Lung microvascular endothelial cell (primary cell): ENCODE measurements around the gene BTBD9. TPM values are rescaled to one million over a fixed set of nuclear protein-coding genes. Genes with fewer than 3 reads are reported as not detected.

Experiments
- DNase-seq, 2 donors: peaks; one replicate each; pipeline versions ENCODE4 v3.0.0 to v3.0.0-alpha.2; 2010; ENCODE audit warnings: low read depth in 2 of 2
- total RNA-seq: library from RNA; depleted of rRNA; stranded (reverse); fragments of >200 nt; gene quantifications from 2 replicates; pipeline ENCODE4 v1.2.1, GENCODE V29; 2014

The BTBD9 gene
- total RNA-seq, 1 donor from 2014 or later, result 7.1 TPM

GRCh38 chr6:38599261-38599660 lies 40.5 kb downstream of the BTBD9 start:
- no peak for DNase-seq

GRCh38 chr6:38593998-38594665 lies 45.6 kb downstream of the BTBD9 start:
- DNase-seq, result no peak

GRCh38 chr6:38593409-38593808 lies 46.3 kb downstream of the BTBD9 start:
- DNase-seq, result no peak

- DNase-seq, result no peak
These were observed 48.3 kb downstream of the BTBD9 start for GRCh38 chr6:38591439-38591838.

- DNase-seq, result no peak
These were observed 50.4 kb downstream of the BTBD9 start for GRCh38 chr6:38589367-38589720.

GRCh38 chr6:38588631-38589366 lies 50.9 kb downstream of the BTBD9 start:
- DNase-seq, result peak in 1 of 2 donors; percentile 6

- no peak for DNase-seq
These were observed 51.9 kb downstream of the BTBD9 start for GRCh38 chr6:38587766-38588362.

- DNase-seq, result no peak
These were observed 52.7 kb downstream of the BTBD9 start for GRCh38 chr6:38586992-38587391.

- DNase-seq, result no peak
These were observed 55.0 kb downstream of the BTBD9 start for GRCh38 chr6:38584731-38585130.

- no peak for DNase-seq
These were observed 56.2 kb downstream of the BTBD9 start for GRCh38 chr6:38583523-38583922.

- DNase-seq, result no peak
These were observed 59.7 kb downstream of the BTBD9 start for GRCh38 chr6:38580030-38580429.

GRCh38 chr6:38579010-38579628 lies 60.6 kb downstream of the BTBD9 start:
- DNase-seq, result peak; percentile 66 to 72

- no peak for DNase-seq
These were observed 61.7 kb downstream of the BTBD9 start for GRCh38 chr6:38578075-38578474.

- DNase-seq, result no peak
These were observed 62.2 kb downstream of the BTBD9 start for GRCh38 chr6:38577492-38577891.

- DNase-seq, result peak in 1 of 2 donors; percentile 25
These were observed 65.8 kb downstream of the BTBD9 start for GRCh38 chr6:38573801-38574395.

GRCh38 chr6:38572186-38572813 lies 67.4 kb downstream of the BTBD9 start:
- peak; percentile 78 to 92 for DNase-seq

GRCh38 chr6:38571721-38572120 lies 68.0 kb downstream of the BTBD9 start:
- DNase-seq, result peak in 1 of 2 donors; percentile 7

- peak; percentile 38 to 49 for DNase-seq
These were observed 69.0 kb downstream of the BTBD9 start for GRCh38 chr6:38570750-38571149.

GRCh38 chr6:38567436-38567835 lies 72.3 kb downstream of the BTBD9 start:
- DNase-seq, result peak; percentile 80 to 86

- DNase-seq, result peak in 1 of 2 donors; percentile 6
These were observed 73.3 kb downstream of the BTBD9 start for GRCh38 chr6:38566295-38567030.

GRCh38 chr6:38564301-38564700 lies 75.4 kb downstream of the BTBD9 start:
- DNase-seq, result no peak
